Stimulated activated naive B cell treated with anti-CD40 and anti-IgM and Interleukin-4, amounts not matched to agents 10 μg/mL and 1 μg/mL and 100 μg/mL, for 72 hours (primary cell): ENCODE results near the gene CUZD1.

Experiments used
- ATAC-seq, 2 donors: fragments of 150-1000 bp; cut with Tn5 transposase; replicated peaks; 2 replicates each; pipeline ENCODE4 v1.10.0; 2021; ENCODE audit warnings: moderate library complexity in 1 of 2
- DNase-seq: peaks from one replicate; pipeline ENCODE4 v3.0.0; 2021
- H3K27ac Mint-ChIP-seq: one replicate; pipeline ENCODE4 v1.8.0; 2022; ENCODE audit warnings: mild to moderate bottlenecking, mixed read lengths
- H3K27me3 Mint-ChIP-seq, 2 donors: one replicate each; pipeline ENCODE4 v1.8.0; 2022; ENCODE audit warnings: mixed read lengths in 2 of 2
- H3K36me3 Mint-ChIP-seq, 2 donors: one replicate each; pipeline ENCODE4 v1.8.0; 2022; ENCODE audit warnings: mixed read lengths in 2 of 2, mild to moderate bottlenecking in 1 of 2
- H3K4me1 Mint-ChIP-seq, 2 donors: one replicate each; pipeline ENCODE4 v1.8.0; 2022; ENCODE audit warnings: mixed read lengths in 2 of 2, mild to moderate bottlenecking in 1 of 2
- H3K4me3 Mint-ChIP-seq, 2 donors: one replicate each; pipeline ENCODE4 v1.8.0; 2022; ENCODE audit warnings: mild to moderate bottlenecking in 2 of 2, mixed read lengths in 2 of 2, moderate library complexity in 1 of 2
- H3K9me3 Mint-ChIP-seq, 2 donors: one replicate each; pipeline ENCODE4 v1.8.0; 2022; ENCODE audit warnings: mixed read lengths in 2 of 2, mild to moderate bottlenecking in 1 of 2

Gene CUZD1

GRCh38 chr10:122849090-122849489 is 3.4 kb upstream of the CUZD1 start:
- DNase-seq (no peak), ATAC-seq (no peak)
- no peak overlapping the region for H3K27ac Mint-ChIP-seq
- no peak overlapping the region for H3K4me3 Mint-ChIP-seq
- peaks cover 7 to 12% of the 10 kb centered on the region in 2 donors for H3K4me1 Mint-ChIP-seq
- H3K36me3 Mint-ChIP-seq = peaks cover 52 to 57% of the 10 kb centered on the region in 2 donors
- no peaks in the 10 kb centered on the region for H3K27me3 Mint-ChIP-seq
- H3K9me3 Mint-ChIP-seq = no peaks in the 10 kb centered on the region

GRCh38 chr10:122847782-122848604 is 2.3 kb upstream of the CUZD1 start:
- ATAC-seq (no peak), DNase-seq (no peak)
- Mint-ChIP-seq H3K9me3 (no peaks in the 10 kb centered on the region), H3K36me3 (peaks cover 45 to 49% of the 10 kb centered on the region in 2 donors), H3K27me3 (no peaks in the 10 kb centered on the region), H3K4me3 (no peak overlapping the region), H3K4me1 (peaks cover 7 to 9% of the 10 kb centered on the region in 2 donors), H3K27ac (no peak overlapping the region)

GRCh38 chr10:122844146-122844545 is 1.5 kb downstream of the CUZD1 start:
- peaks cover 39 to 41% of the 10 kb centered on the region in 2 donors for H3K36me3 Mint-ChIP-seq
- no peaks in the 10 kb centered on the region for H3K27me3 Mint-ChIP-seq
- H3K4me1 Mint-ChIP-seq = peaks cover 5 to 7% of the 10 kb centered on the region in 2 donors
- no peak overlapping the region for H3K27ac Mint-ChIP-seq
- no peak for ATAC-seq
- DNase-seq = no peak
- no peak overlapping the region for H3K4me3 Mint-ChIP-seq
- H3K9me3 Mint-ChIP-seq = peaks cover 0 to 3% of the 10 kb centered on the region in 2 donors

GRCh38 chr10:122841569-122841968 is 4.1 kb downstream of the CUZD1 start:
- Mint-ChIP-seq H3K9me3 (peaks cover 0 to 3% of the 10 kb centered on the region in 2 donors), H3K36me3 (peaks cover 35 to 55% of the 10 kb centered on the region in 2 donors), H3K4me3 (no peak overlapping the region), H3K4me1 (no peaks in the 10 kb centered on the region), H3K27ac (no peak overlapping the region), H3K27me3 (no peaks in the 10 kb centered on the region)
- DNase-seq (no peak), ATAC-seq (no peak)

GRCh38 chr10:122839505-122839904 is 6.2 kb downstream of the CUZD1 start:
- H3K4me1 Mint-ChIP-seq = no peaks in the 10 kb centered on the region
- peaks cover 34 to 53% of the 10 kb centered on the region in 2 donors for H3K36me3 Mint-ChIP-seq
- no peaks in the 10 kb centered on the region for H3K27me3 Mint-ChIP-seq
- no peak overlapping the region for H3K4me3 Mint-ChIP-seq
- no peak overlapping the region for H3K27ac Mint-ChIP-seq
- no peak for DNase-seq
- no peak for ATAC-seq
- H3K9me3 Mint-ChIP-seq = peaks cover 0 to 5% of the 10 kb centered on the region in 2 donors

GRCh38 chr10:122838880-122839279 is 6.8 kb downstream of the CUZD1 start:
- no peak overlapping the region for H3K27ac Mint-ChIP-seq
- DNase-seq (no peak), ATAC-seq (no peak)
- peaks cover 0 to 5% of the 10 kb centered on the region in 2 donors for H3K9me3 Mint-ChIP-seq
- no peaks in the 10 kb centered on the region for H3K27me3 Mint-ChIP-seq
- no peak overlapping the region for H3K4me3 Mint-ChIP-seq
- peaks cover 34 to 53% of the 10 kb centered on the region in 2 donors for H3K36me3 Mint-ChIP-seq
- no peaks in the 10 kb centered on the region for H3K4me1 Mint-ChIP-seq

- Mint-ChIP-seq H3K27ac (no peak overlapping the region), H3K36me3 (peaks cover 44 to 62% of the 10 kb centered on the region in 2 donors), H3K4me1 (no peaks in the 10 kb centered on the region), H3K9me3 (peaks cover 0 to 2% of the 10 kb centered on the region in 2 donors), H3K27me3 (no peaks in the 10 kb centered on the region), H3K4me3 (no peak overlapping the region)
- DNase-seq = no peak
- ATAC-seq = no peak
Measured at GRCh38 chr10:122835908-122836307, 9.7 kb downstream of the CUZD1 start.

GRCh38 chr10:122830965-122831353 is 14.7 kb downstream of the CUZD1 start:
- Mint-ChIP-seq H3K9me3 (no peaks in the 10 kb centered on the region), H3K4me1 (no peaks in the 10 kb centered on the region), H3K27me3 (no peaks in the 10 kb centered on the region), H3K4me3 (no peak overlapping the region), H3K36me3 (peaks cover 26 to 31% of the 10 kb centered on the region in 2 donors), H3K27ac (no peak overlapping the region)
- no peak for DNase-seq
- no peak for ATAC-seq

GRCh38 chr10:122830273-122830964 is 15.2 kb downstream of the CUZD1 start:
- no peak for ATAC-seq
- DNase-seq = no peak
- H3K4me3 Mint-ChIP-seq = no peak overlapping the region
- H3K36me3 Mint-ChIP-seq = peaks cover 24 to 29% of the 10 kb centered on the region in 2 donors
- no peaks in the 10 kb centered on the region for H3K4me1 Mint-ChIP-seq
- no peaks in the 10 kb centered on the region for H3K9me3 Mint-ChIP-seq
- H3K27ac Mint-ChIP-seq = no peak overlapping the region
- H3K27me3 Mint-ChIP-seq = no peaks in the 10 kb centered on the region

- no peak overlapping the region for H3K4me3 Mint-ChIP-seq
- H3K27me3 Mint-ChIP-seq = peaks cover 6 to 7% of the 10 kb centered on the region in 2 donors
- H3K4me1 Mint-ChIP-seq = no peaks in the 10 kb centered on the region
- no peak for DNase-seq
- ATAC-seq = no peak
- no peak overlapping the region for H3K27ac Mint-ChIP-seq
- peaks cover 20 to 25% of the 10 kb centered on the region in 2 donors for H3K36me3 Mint-ChIP-seq
- no peaks in the 10 kb centered on the region for H3K9me3 Mint-ChIP-seq
Measured at GRCh38 chr10:122829454-122829853, 16.2 kb downstream of the CUZD1 start.

- ATAC-seq (no peak), DNase-seq (no peak)
- Mint-ChIP-seq H3K36me3 (peaks cover 19 to 23% of the 10 kb centered on the region in 2 donors), H3K27me3 (peaks cover 12 to 14% of the 10 kb centered on the region in 2 donors), H3K4me3 (no peak overlapping the region), H3K4me1 (no peaks in the 10 kb centered on the region), H3K9me3 (no peaks in the 10 kb centered on the region), H3K27ac (no peak overlapping the region)
Measured at GRCh38 chr10:122828716-122829255, 16.9 kb downstream of the CUZD1 start.

GRCh38 chr10:122827302-122827701 is 18.4 kb downstream of the CUZD1 start:
- Mint-ChIP-seq H3K27ac (no peak overlapping the region), H3K9me3 (no peaks in the 10 kb centered on the region), H3K4me1 (no peaks in the 10 kb centered on the region), H3K27me3 (peaks cover 18 to 20% of the 10 kb centered on the region in 2 donors), H3K4me3 (no peak overlapping the region), H3K36me3 (peaks cover 16 to 19% of the 10 kb centered on the region in 2 donors)
- ATAC-seq (no peak), DNase-seq (no peak)

- Mint-ChIP-seq H3K27ac (no peak overlapping the region), H3K4me3 (no peak overlapping the region), H3K27me3 (peaks cover 41 to 44% of the 10 kb centered on the region in 2 donors), H3K4me1 (no peaks in the 10 kb centered on the region), H3K9me3 (no peaks in the 10 kb centered on the region), H3K36me3 (no peaks in the 10 kb centered on the region)
- no peak for ATAC-seq
- DNase-seq = no peak
Measured at GRCh38 chr10:122822973-122823690, 22.5 kb downstream of the CUZD1 start.

GRCh38 chr10:122821808-122822207 is 23.8 kb downstream of the CUZD1 start:
- H3K27ac Mint-ChIP-seq = no peak overlapping the region

More at GRCh38 chr10:122821808-122822207, 23.8 kb downstream of the CUZD1 start:
- H3K9me3 Mint-ChIP-seq = no peaks in the 10 kb centered on the region
- peaks cover 50 to 51% of the 10 kb centered on the region in 2 donors for H3K27me3 Mint-ChIP-seq
- DNase-seq (no peak), ATAC-seq (no peak)
- no peak overlapping the region for H3K4me3 Mint-ChIP-seq
- H3K36me3 Mint-ChIP-seq = no peaks in the 10 kb centered on the region
- H3K4me1 Mint-ChIP-seq = no peaks in the 10 kb centered on the region
